ENCODE data around the gene CSH1. TPM values are rescaled to one million over a fixed set of nuclear protein-coding genes. Genes with fewer than 3 reads are reported as not detected.
A peak's percentile ranks its signal among the peaks of the same experiment; 100 is the strongest.

CSH1 gene
- total and polyA plus RNA-seq, 4 donors: 1.3 to 18.1 (median 5.2) TPM; not detected in 1

GRCh38 chr17:63939401-63939800 lies 43.0 kb upstream of the CSH1 start:
- no peaks in the 10 kb centered on the region for H3K36me3 ChIP-seq (ENCODE audit: control insufficient read depth, insufficient read depth, low read length)
- H3K9me3 ChIP-seq (ENCODE audit: control insufficient read depth, insufficient read depth, low read length): no peaks in the 10 kb centered on the region
- no peak overlapping the region for H3K27ac ChIP-seq (ENCODE audit: low read depth, low read length)
- H3K4me3 ChIP-seq (ENCODE audit: low read depth, low read length): no peak overlapping the region
- no peak for DNase-seq (ENCODE audit: low read depth in 4 of 6, low spot score in 6 of 6)
- peaks cover 3% of the 10 kb centered on the region for H3K4me1 ChIP-seq (ENCODE audit: control insufficient read depth, insufficient read depth, low read length)
- H3K27me3 ChIP-seq (ENCODE audit: control insufficient read depth, insufficient read depth, low read length): no peaks in the 10 kb centered on the region
- 95% methylated on average over 9 of the region's 9 CpGs for WGBS (ENCODE audit: insufficient coverage)

DNA sequence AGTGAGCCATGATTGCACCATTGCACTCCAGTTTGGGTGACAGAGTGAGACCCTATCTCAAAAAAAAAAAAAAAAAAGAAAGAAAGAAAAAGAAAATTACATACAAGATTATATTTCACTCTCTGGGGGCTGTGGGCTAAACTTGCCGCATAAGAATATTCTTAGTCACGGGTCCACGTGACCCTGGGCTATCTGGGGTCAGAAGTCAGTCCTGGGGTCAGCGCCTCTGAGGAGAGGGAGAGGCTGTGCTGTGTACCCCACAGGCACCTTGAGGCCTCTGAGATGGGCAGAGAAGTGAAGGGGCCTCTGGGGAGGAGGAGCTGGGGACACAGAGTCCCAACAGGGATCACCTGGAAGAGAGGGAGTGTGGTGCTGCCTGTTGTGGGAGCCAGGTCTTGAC lies 41.5 kb upstream of the CSH1 start:
- no peak for DNase-seq (ENCODE audit: low read depth in 4 of 6, low spot score in 6 of 6)
- Histone ChIP-seq H3K9me3 (ENCODE audit: control insufficient read depth, insufficient read depth, low read length) (no peaks in the 10 kb centered on the region), H3K4me1 (ENCODE audit: control insufficient read depth, insufficient read depth, low read length) (peaks cover 9% of the 10 kb centered on the region), H3K27me3 (ENCODE audit: control insufficient read depth, insufficient read depth, low read length) (no peaks in the 10 kb centered on the region), H3K4me3 (ENCODE audit: low read depth, low read length) (no peak overlapping the region), H3K27ac (ENCODE audit: low read depth, low read length) (no peak overlapping the region), H3K36me3 (ENCODE audit: control insufficient read depth, insufficient read depth, low read length) (no peaks in the 10 kb centered on the region)
- 90% methylated on average over 2 of the region's 4 CpGs for WGBS (ENCODE audit: insufficient coverage)

DNA sequence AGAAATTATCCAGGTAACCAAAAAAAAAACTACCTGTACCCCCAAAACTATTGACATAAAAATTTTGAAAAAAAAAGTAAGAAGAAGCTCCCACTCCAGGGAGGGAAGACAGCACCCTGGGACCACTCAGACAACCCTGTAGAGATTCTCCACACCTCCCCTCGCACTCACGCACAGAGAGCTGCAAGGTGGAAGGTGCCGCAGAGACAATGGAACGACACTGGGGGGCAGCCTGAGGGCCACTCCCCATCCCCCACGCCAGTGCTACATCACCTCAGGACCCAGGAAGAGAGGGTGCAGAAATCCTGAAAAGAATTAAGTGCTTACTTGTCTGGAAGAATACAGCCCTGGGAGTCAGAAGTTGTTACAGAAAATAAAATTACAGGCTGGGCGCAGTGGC lies 40.9 kb upstream of the CSH1 start:
- no peak overlapping the region for H3K4me3 ChIP-seq (ENCODE audit: low read depth, low read length)
- peaks cover 9% of the 10 kb centered on the region for H3K4me1 ChIP-seq (ENCODE audit: control insufficient read depth, insufficient read depth, low read length)
- no peak overlapping the region for H3K27ac ChIP-seq (ENCODE audit: low read depth, low read length)
- no peak for DNase-seq (ENCODE audit: low read depth in 4 of 6, low spot score in 6 of 6)
- H3K27me3 ChIP-seq (ENCODE audit: control insufficient read depth, insufficient read depth, low read length): no peaks in the 10 kb centered on the region
- WGBS (ENCODE audit: insufficient coverage): no CpG with 5 or more reads among the region's 6 CpGs
- H3K36me3 ChIP-seq (ENCODE audit: control insufficient read depth, insufficient read depth, low read length): no peaks in the 10 kb centered on the region
- H3K9me3 ChIP-seq (ENCODE audit: control insufficient read depth, insufficient read depth, low read length): no peaks in the 10 kb centered on the region

DNA sequence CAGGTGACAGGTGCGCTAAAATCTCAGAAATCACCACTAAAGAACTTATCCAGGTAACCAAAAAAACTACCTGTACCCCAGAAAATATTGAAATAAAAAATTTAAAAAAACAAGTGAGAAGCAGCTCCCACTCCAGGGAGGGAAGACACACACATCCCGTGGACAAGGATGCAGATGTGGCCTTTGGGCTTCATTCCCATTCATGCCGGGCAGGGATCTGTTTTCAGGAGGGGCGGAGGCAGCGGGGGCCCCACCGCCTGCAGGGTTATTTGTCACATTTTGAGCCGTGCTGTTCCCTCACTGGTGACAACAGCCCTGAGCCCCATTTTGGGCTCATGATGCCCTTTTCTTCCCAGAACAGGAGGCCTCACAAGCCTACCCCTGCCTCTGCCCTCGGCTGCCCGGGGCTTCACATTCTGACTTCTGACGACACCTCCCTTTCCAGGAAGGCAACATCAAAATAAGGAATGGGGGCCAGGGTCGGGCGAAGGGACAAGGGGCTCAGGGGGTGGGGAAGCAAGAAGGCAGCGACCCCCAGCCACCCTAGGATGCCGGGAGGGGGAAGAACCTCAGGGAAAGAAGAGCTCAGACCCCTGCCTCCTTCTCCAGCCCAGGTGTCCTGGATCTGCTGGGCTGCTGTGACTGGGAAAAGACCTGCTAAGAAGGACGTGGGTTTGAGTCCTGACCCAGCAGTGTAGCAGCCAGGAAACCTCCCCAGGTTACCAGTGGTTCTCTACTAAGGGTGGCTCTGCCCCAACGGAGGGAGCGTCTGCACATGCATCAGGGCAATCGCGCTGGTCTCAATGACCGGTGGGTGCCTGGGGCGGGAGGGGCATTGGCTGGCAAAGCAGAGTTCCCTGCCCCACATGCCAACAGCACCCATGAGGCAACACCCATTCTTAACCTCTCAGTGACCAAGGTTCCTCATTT lies 38.1 kb upstream of the CSH1 start:
- Histone ChIP-seq H3K36me3 (ENCODE audit: control insufficient read depth, insufficient read depth, low read length) (no peaks in the 10 kb centered on the region), H3K4me1 (ENCODE audit: control insufficient read depth, insufficient read depth, low read length) (peaks cover 11% of the 10 kb centered on the region), H3K27me3 (ENCODE audit: control insufficient read depth, insufficient read depth, low read length) (no peaks in the 10 kb centered on the region), H3K4me3 (ENCODE audit: low read depth, low read length) (no peak overlapping the region), H3K27ac (ENCODE audit: low read depth, low read length) (no peak overlapping the region), H3K9me3 (ENCODE audit: control insufficient read depth, insufficient read depth, low read length) (no peaks in the 10 kb centered on the region)
- DNase-seq (ENCODE audit: low read depth in 4 of 6, low spot score in 6 of 6): no peak
- 55% methylated on average over 11 of the region's 21 CpGs for WGBS (ENCODE audit: insufficient coverage)

GRCh38 chr17:63933598-63933997 lies 37.2 kb upstream of the CSH1 start:
- no peak for DNase-seq (ENCODE audit: low read depth in 4 of 6, low spot score in 6 of 6)
- WGBS (ENCODE audit: insufficient coverage): 94% methylated on average over 5 of the region's 8 CpGs
- Histone ChIP-seq H3K27me3 (ENCODE audit: control insufficient read depth, insufficient read depth, low read length) (no peaks in the 10 kb centered on the region), H3K27ac (ENCODE audit: low read depth, low read length) (no peak overlapping the region), H3K9me3 (ENCODE audit: control insufficient read depth, insufficient read depth, low read length) (no peaks in the 10 kb centered on the region), H3K4me1 (ENCODE audit: control insufficient read depth, insufficient read depth, low read length) (peaks cover 11% of the 10 kb centered on the region), H3K4me3 (ENCODE audit: low read depth, low read length) (no peak overlapping the region), H3K36me3 (ENCODE audit: control insufficient read depth, insufficient read depth, low read length) (no peaks in the 10 kb centered on the region)

DNA sequence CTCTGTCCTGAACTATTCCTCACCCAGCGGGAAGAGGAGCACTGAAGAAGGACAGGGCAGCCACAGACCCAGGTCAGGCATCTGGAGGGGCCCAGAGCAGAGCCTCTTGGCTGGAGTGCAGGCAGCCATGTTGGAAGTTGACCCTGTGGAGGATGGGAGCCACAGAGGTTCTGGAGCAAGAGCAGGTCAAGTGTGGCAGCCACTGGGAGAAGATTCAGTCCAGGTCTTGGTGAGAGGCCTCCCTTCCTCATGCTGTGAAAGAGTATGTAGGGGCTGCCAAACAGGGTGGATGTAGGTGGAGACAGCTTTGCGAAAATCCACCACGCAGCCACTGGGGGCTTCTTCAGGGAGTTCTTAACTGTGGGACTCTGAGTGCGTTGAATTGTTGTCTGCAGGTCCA lies 36.3 kb upstream of the CSH1 start:
- Histone ChIP-seq H3K36me3 (ENCODE audit: control insufficient read depth, insufficient read depth, low read length) (no peaks in the 10 kb centered on the region), H3K27me3 (ENCODE audit: control insufficient read depth, insufficient read depth, low read length) (no peaks in the 10 kb centered on the region), H3K4me1 (ENCODE audit: control insufficient read depth, insufficient read depth, low read length) (peaks cover 11% of the 10 kb centered on the region), H3K9me3 (ENCODE audit: control insufficient read depth, insufficient read depth, low read length) (no peaks in the 10 kb centered on the region), H3K4me3 (ENCODE audit: low read depth, low read length) (no peak overlapping the region), H3K27ac (ENCODE audit: low read depth, low read length) (no peak overlapping the region)
- no peak for DNase-seq (ENCODE audit: low read depth in 4 of 6, low spot score in 6 of 6)
- 88% methylated on average over 4 of the region's 4 CpGs for WGBS (ENCODE audit: insufficient coverage)

GRCh38 chr17:63931981-63932561 lies 35.7 kb upstream of the CSH1 start, which contains the start of gene CD79B:
CD79B (minus strand) TSS chr17:63932331; CDS start chr17:63932261, 70 bp downstream.
- no peaks in the 10 kb centered on the region for H3K36me3 ChIP-seq (ENCODE audit: control insufficient read depth, insufficient read depth, low read length)
- no peak for DNase-seq (ENCODE audit: low read depth in 4 of 6, low spot score in 6 of 6)
- peaks cover 11% of the 10 kb centered on the region for H3K4me1 ChIP-seq (ENCODE audit: control insufficient read depth, insufficient read depth, low read length)
- H3K9me3 ChIP-seq (ENCODE audit: control insufficient read depth, insufficient read depth, low read length): no peaks in the 10 kb centered on the region
- H3K4me3 ChIP-seq (ENCODE audit: low read depth, low read length): no peak within 1 kb of the TSS
- no peaks in the 10 kb centered on the region for H3K27me3 ChIP-seq (ENCODE audit: control insufficient read depth, insufficient read depth, low read length)
- no peak within 1 kb of the TSS for H3K27ac ChIP-seq (ENCODE audit: low read depth, low read length)
- WGBS (ENCODE audit: insufficient coverage): 54% methylated on average over 19 of the region's 19 CpGs

DNA sequence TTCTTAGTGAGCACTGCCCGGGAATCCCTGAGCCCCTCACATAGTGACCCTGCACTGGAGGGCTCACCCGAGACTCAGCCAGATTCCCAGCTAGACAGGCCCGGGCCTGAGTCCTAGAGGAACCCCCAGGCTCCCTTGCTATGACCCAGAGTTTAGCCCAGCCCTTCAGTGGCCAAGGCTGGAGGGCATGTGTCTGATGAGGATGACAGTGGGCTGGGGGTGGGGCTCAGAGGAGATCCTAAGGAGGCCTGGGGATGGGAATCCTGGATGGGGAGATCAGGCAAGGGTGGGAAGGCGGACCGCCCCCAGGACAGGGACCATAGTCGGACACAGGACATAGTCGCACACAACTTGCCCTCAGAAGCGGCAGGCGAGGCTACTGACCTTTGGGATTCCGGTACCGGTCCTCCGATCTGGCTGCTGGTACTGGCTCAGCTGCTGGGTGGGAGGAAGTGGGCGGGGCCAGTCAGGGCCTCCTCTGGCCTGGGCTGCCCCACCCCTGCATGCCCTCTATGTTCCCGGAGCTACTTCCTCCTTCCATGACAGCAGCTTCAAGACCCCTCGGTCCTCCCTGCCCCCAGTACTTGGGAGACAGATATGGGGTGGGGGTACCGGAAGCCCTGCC lies 34.7 kb upstream of the CSH1 start:
- Histone ChIP-seq H3K27ac (ENCODE audit: low read depth, low read length) (no peak overlapping the region), H3K36me3 (ENCODE audit: control insufficient read depth, insufficient read depth, low read length) (no peaks in the 10 kb centered on the region), H3K4me1 (ENCODE audit: control insufficient read depth, insufficient read depth, low read length) (peaks cover 11% of the 10 kb centered on the region), H3K9me3 (ENCODE audit: control insufficient read depth, insufficient read depth, low read length) (no peaks in the 10 kb centered on the region), H3K27me3 (ENCODE audit: control insufficient read depth, insufficient read depth, low read length) (no peaks in the 10 kb centered on the region), H3K4me3 (ENCODE audit: low read depth, low read length) (no peak overlapping the region)
- 81% methylated on average over 12 of the region's 16 CpGs for WGBS (ENCODE audit: insufficient coverage)
- DNase-seq (ENCODE audit: low read depth in 4 of 6, low spot score in 6 of 6): no peak

- no peaks in the 10 kb centered on the region for H3K27me3 ChIP-seq (ENCODE audit: control insufficient read depth, insufficient read depth, low read length)
- H3K4me1 ChIP-seq (ENCODE audit: control insufficient read depth, insufficient read depth, low read length): peaks cover 11% of the 10 kb centered on the region
- H3K9me3 ChIP-seq (ENCODE audit: control insufficient read depth, insufficient read depth, low read length): no peaks in the 10 kb centered on the region
- WGBS (ENCODE audit: insufficient coverage): 84% methylated on average over 23 of the region's 24 CpGs
- no peaks in the 10 kb centered on the region for H3K36me3 ChIP-seq (ENCODE audit: control insufficient read depth, insufficient read depth, low read length)
- no peak overlapping the region for H3K27ac ChIP-seq (ENCODE audit: low read depth, low read length)
- no peak overlapping the region for H3K4me3 ChIP-seq (ENCODE audit: low read depth, low read length)
- peak in 2 of 6 donors; percentile 12 to 37 for DNase-seq (ENCODE audit: low read depth in 4 of 6, low spot score in 6 of 6)
These were observed 33.7 kb upstream of the CSH1 start for GRCh38 chr17:63929860-63930766.
